CD4-positive, CD25-positive, alpha-beta regulatory T cell (primary cell): ENCODE data around the gene TMEM163. TPM values are rescaled to one million over a fixed set of nuclear protein-coding genes. Genes with fewer than 3 reads are reported as not detected.

Experiments used
- ATAC-seq, 2 donors: fragments of 150-1000 bp; cut with Tn5 transposase; one replicate each; pipeline ENCODE4 v1.10.0; 2021; ENCODE audit warnings: low read depth in 2 of 2, moderate number of reproducible peaks in 2 of 2, moderate library complexity in 1 of 2
- DNase-seq, 3 donors: peaks; one replicate each; pipeline versions ENCODE4 v3.0.0 to v3.0.0-alpha.2; 2012 to 2022; ENCODE audit warnings: mixed read lengths in 1 of 3
- H3K27ac ChIP-seq: one replicate; pipeline ENCODE4 v1.7.0; 2013; ENCODE audit warnings: mild to moderate bottlenecking, low read length; ENCODE audit not compliant: insufficient read depth, poor library complexity, severe bottlenecking
- H3K27me3 ChIP-seq: one replicate; pipeline ENCODE4 v1.7.0; 2013; ENCODE audit warnings: low read length; ENCODE audit not compliant: control insufficient read depth, insufficient read depth
- H3K36me3 ChIP-seq: one replicate; pipeline ENCODE4 v1.7.0; 2013; ENCODE audit warnings: mild to moderate bottlenecking, low read length, moderate library complexity; ENCODE audit not compliant: control insufficient read depth, insufficient read depth
- H3K4me1 ChIP-seq: 2 replicates; pipeline ENCODE4 v1.7.0; 2013; ENCODE audit warnings: mild to moderate bottlenecking, low read length; ENCODE audit not compliant: insufficient read depth, control insufficient read depth, poor library complexity, severe bottlenecking
- H3K4me3 ChIP-seq: one replicate; pipeline ENCODE4 v1.7.0; 2013; ENCODE audit warnings: low read depth, mild to moderate bottlenecking, low read length, moderate library complexity
- H3K9me3 ChIP-seq, 2 experiments: 1 replicate in 1 of 2; 2 replicates in 1 of 2; pipeline ENCODE4 v1.7.0; 2013; ENCODE audit warnings: low read length in 2 of 2, mild to moderate bottlenecking in 1 of 2, moderate library complexity in 1 of 2; ENCODE audit not compliant: control insufficient read depth in 2 of 2
- H3K27ac Mint-ChIP-seq, 3 donors: one replicate each; pipeline ENCODE4 v1.8.0; 2020 to 2022; ENCODE audit warnings: mild to moderate bottlenecking in 3 of 3, mixed read lengths in 3 of 3, moderate library complexity in 2 of 3
- H3K27me3 Mint-ChIP-seq: one replicate; pipeline ENCODE4 v1.8.0; 2022; ENCODE audit warnings: mild to moderate bottlenecking, mixed read lengths
- H3K36me3 Mint-ChIP-seq: one replicate; pipeline ENCODE4 v1.8.0; 2020; ENCODE audit warnings: mixed read lengths
- H3K4me1 Mint-ChIP-seq, 4 donors: one replicate each; pipeline ENCODE4 v1.8.0; 2020 to 2022; ENCODE audit warnings: mixed read lengths in 4 of 4, mild to moderate bottlenecking in 1 of 4
- H3K4me3 Mint-ChIP-seq, 4 donors: one replicate each; pipeline ENCODE4 v1.8.0; 2020 to 2022; ENCODE audit warnings: mild to moderate bottlenecking in 4 of 4, mixed read lengths in 4 of 4, moderate library complexity in 3 of 4
- H3K9me3 Mint-ChIP-seq, 7 donors: one replicate each; pipeline ENCODE4 v1.8.0; 2020 to 2022; ENCODE audit warnings: mixed read lengths in 7 of 7, mild to moderate bottlenecking in 3 of 7, moderate library complexity in 2 of 7
- polyA plus RNA-seq, 4 donors: library from polyadenylated mRNA; unstranded; fragments of 300-500 nt; fragmentation: Illumina TruSeq; gene quantifications; one replicate each; pipeline ENCODE4 v1.2.3, GENCODE V29; 2021
- total RNA-seq: library from RNA; stranded (reverse); gene quantifications from one replicate; pipeline ENCODE4 v1.2.3, GENCODE V29; 2022

TMEM163 gene
- total and polyA plus RNA-seq, 5 donors from 2014 or later = 0.08 to 1.0 (median 0.33) TPM

DNA sequence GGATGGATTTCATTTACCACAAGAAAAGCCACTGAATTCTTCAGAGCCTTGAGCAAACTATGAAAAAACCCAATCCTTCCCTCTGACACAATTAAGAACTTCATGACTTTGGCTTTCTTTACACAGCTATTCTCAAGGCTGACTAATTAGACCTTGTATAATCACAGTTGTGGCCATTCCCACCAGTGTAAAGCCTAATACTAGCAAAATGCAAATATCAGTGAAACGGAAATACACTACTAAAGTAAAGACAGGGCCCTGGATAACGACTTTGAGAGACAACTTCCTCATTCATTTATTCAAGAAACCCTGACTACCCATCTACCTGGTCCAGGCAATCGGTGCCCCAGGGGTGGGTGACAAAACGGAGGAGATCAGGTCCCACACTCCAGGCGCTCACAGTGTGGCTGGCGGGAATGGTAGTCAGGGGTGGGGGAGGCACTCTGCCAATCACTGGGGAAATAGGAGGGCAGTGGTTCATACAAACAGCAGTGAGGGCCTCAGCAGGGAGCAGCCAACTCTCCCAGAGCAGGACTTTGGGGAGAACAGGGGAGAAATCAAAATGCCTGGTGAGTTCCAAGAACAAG lies 28.1 kb downstream of the TMEM163 start:
- no peak for DNase-seq
- H3K36me3 Mint-ChIP-seq = no peaks in the 10 kb centered on the region
- H3K9me3 Mint-ChIP-seq = peaks cover 0 to 2% (median 0%) of the 10 kb centered on the region in 7 donors
- no peak overlapping the region for H3K4me3 ChIP-seq
- H3K27ac Mint-ChIP-seq = no peak overlapping the region
- H3K27ac ChIP-seq = no peak overlapping the region
- H3K27me3 ChIP-seq = no peaks in the 10 kb centered on the region
- H3K36me3 ChIP-seq = no peaks in the 10 kb centered on the region
- H3K4me3 Mint-ChIP-seq = no peak overlapping the region
- no peaks in the 10 kb centered on the region for H3K9me3 ChIP-seq
- no peak for ATAC-seq
- no peaks in the 10 kb centered on the region for H3K4me1 Mint-ChIP-seq
- H3K27me3 Mint-ChIP-seq = peaks cover 10% of the 10 kb centered on the region
- H3K4me1 ChIP-seq = no peaks in the 10 kb centered on the region

DNA sequence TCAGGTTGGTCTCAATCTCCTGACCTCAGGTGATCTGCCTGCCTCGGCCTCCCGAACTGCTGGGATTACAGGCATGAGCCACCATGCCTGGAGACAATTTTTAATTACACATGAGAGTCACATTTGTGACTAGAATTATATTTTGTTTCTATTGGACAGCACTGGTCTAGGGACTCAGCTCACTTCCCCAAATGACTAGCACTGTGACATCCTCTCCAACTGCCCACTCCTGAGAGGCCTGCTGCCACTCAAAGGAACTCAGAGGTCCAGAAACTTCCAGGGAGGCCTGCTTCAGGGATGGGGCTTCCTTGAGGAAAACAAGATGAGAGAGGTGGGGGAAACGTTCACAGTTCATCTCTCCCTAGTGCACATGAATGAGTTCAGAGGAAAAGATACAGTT lies 29.5 kb downstream of the TMEM163 start:
- no peaks in the 10 kb centered on the region for H3K27me3 ChIP-seq
- H3K4me1 Mint-ChIP-seq = no peaks in the 10 kb centered on the region
- no peaks in the 10 kb centered on the region for H3K36me3 ChIP-seq
- no peaks in the 10 kb centered on the region for H3K36me3 Mint-ChIP-seq
- H3K27ac Mint-ChIP-seq = no peak overlapping the region
- DNase-seq (no peak), ATAC-seq (no peak)
- no peaks in the 10 kb centered on the region for H3K27me3 Mint-ChIP-seq
- H3K9me3 Mint-ChIP-seq = peaks cover 0 to 2% (median 0%) of the 10 kb centered on the region in 7 donors
- no peaks in the 10 kb centered on the region for H3K4me1 ChIP-seq
- H3K4me3 Mint-ChIP-seq = no peak overlapping the region
- H3K9me3 ChIP-seq = no peaks in the 10 kb centered on the region
- no peak overlapping the region for H3K27ac ChIP-seq
- no peak overlapping the region for H3K4me3 ChIP-seq

DNA sequence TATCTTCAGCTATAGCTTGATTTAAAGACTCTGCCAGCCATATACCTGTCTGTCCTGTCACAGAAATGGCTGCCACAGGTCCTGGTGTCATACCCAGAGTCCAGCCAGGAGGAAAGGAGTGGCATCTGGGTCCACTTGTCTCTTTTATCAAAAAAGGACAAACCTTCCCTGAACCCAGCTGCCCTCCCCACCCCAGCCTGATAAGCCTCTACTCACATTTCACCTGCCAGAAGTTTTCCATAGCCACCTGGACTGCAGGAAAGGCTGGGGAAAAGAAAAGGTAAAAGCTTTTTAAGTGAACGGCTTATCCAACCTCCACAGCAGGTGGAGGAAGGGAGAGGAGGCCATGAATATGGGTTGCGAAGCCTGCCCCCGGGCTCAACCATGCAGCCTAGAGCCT lies 32.8 kb downstream of the TMEM163 start:
- Mint-ChIP-seq H3K9me3 (peaks cover 0 to 6% (median 0%) of the 10 kb centered on the region in 7 donors), H3K27ac (no peak overlapping the region), H3K27me3 (no peaks in the 10 kb centered on the region), H3K36me3 (no peaks in the 10 kb centered on the region), H3K4me1 (peaks cover 0 to 11% (median 4%) of the 10 kb centered on the region in 4 donors), H3K4me3 (no peak overlapping the region)
- no peak overlapping the region for H3K27ac ChIP-seq
- no peaks in the 10 kb centered on the region for H3K9me3 ChIP-seq
- H3K36me3 ChIP-seq = no peaks in the 10 kb centered on the region
- no peaks in the 10 kb centered on the region for H3K27me3 ChIP-seq
- no peak overlapping the region for H3K4me3 ChIP-seq
- no peak for DNase-seq
- H3K4me1 ChIP-seq = peaks cover 6% of the 10 kb centered on the region
- no peak for ATAC-seq

DNA sequence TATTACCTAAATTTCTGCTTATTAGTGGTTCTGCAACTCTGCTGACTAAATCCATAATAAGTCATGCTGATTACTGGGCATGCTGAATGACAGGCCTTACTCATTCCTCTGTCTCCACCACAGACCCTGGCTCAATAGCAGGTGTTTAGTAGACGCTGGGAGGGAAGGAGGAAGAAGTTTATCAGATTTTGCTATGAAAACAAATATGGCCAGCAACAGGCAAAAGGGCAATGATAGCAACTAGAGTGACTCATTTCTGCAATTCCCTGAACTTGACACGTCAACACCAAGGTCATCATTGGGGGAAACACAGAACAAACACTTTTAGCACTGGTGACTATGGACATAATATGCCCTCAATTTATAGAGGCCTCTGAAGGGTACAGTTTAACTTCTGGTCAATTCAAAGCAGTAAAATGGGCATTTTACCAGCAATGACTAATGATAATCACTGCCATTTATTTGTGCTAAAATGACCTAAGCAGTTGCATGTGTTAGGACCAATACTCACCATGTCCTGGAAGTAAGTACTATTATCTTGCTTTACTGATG lies 35.2 kb downstream of the TMEM163 start:
- Histone ChIP-seq H3K4me3 (no peak overlapping the region), H3K4me1 (peaks cover 29% of the 10 kb centered on the region), H3K36me3 (no peaks in the 10 kb centered on the region), H3K27me3 (no peaks in the 10 kb centered on the region), H3K27ac (no peak overlapping the region), H3K9me3 (no peaks in the 10 kb centered on the region)
- H3K4me1 Mint-ChIP-seq = peaks cover 7 to 33% (median 21%) of the 10 kb centered on the region in 4 donors
- H3K27me3 Mint-ChIP-seq = no peaks in the 10 kb centered on the region
- H3K36me3 Mint-ChIP-seq = no peaks in the 10 kb centered on the region
- peak overlapping the region in 1 of 3 donors; percentile 29 for H3K27ac Mint-ChIP-seq
- DNase-seq (no peak), ATAC-seq (no peak)
- peaks cover 0 to 5% (median 0%) of the 10 kb centered on the region in 7 donors for H3K9me3 Mint-ChIP-seq
- H3K4me3 Mint-ChIP-seq = no peak overlapping the region

DNA sequence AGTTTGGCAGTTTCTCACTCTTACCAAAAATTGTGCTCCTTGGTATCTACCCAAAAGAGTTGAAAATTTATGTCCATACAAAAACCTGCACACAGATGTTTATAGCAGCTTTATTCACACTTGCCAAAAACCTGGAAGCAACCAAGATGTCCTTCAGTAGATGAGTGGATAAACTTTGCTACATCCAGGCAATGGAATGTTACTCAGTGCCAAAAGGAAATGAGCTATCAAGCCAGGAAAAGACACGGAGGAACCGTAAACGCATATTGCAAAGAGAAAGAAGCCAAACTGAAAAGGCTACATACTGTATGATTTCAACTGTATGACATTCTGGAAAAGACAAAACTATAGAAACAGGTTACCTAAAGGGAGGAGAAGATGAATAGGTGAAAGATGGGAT lies 36.1 kb downstream of the TMEM163 start:
- Mint-ChIP-seq H3K4me1 (peaks cover 8 to 41% (median 25%) of the 10 kb centered on the region in 4 donors), H3K9me3 (peaks cover 0 to 3% (median 0%) of the 10 kb centered on the region in 7 donors), H3K36me3 (no peaks in the 10 kb centered on the region), H3K27me3 (no peaks in the 10 kb centered on the region), H3K27ac (no peak overlapping the region), H3K4me3 (no peak overlapping the region)
- no peak overlapping the region for H3K27ac ChIP-seq
- DNase-seq = no peak
- no peaks in the 10 kb centered on the region for H3K36me3 ChIP-seq
- ATAC-seq = no peak
- no peaks in the 10 kb centered on the region for H3K9me3 ChIP-seq
- H3K27me3 ChIP-seq = no peaks in the 10 kb centered on the region
- peaks cover 38% of the 10 kb centered on the region for H3K4me1 ChIP-seq
- no peak overlapping the region for H3K4me3 ChIP-seq

DNA sequence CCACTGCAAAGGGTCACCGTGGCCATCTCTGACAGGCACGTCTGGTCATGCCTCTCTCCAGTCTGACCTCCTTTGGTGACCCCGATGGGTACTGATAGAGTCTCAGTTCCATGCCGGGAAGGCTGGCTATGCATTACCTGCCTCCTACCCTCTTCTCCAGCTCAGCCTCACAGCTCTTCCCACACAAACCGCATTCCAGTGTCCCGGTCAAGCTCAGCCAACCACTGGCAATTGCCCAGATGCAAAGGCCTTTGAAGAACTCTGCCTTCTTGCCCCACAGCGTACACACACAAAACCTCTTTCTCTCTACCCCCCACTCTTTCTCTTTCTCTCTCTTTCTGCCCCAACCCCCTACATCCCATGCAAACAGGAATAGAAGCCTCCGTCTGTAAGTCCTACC lies 37.6 kb downstream of the TMEM163 start:
- peaks cover 18 to 55% (median 36%) of the 10 kb centered on the region in 4 donors for H3K4me1 Mint-ChIP-seq
- Histone ChIP-seq H3K4me1 (peaks cover 48% of the 10 kb centered on the region), H3K36me3 (no peaks in the 10 kb centered on the region), H3K9me3 (no peaks in the 10 kb centered on the region), H3K27me3 (no peaks in the 10 kb centered on the region), H3K4me3 (no peak overlapping the region), H3K27ac (no peak overlapping the region)
- DNase-seq = no peak
- peaks cover 0 to 3% (median 0%) of the 10 kb centered on the region in 7 donors for H3K9me3 Mint-ChIP-seq
- H3K27ac Mint-ChIP-seq = no peak overlapping the region
- peak overlapping the region in 1 of 4 donors; percentile 54 for H3K4me3 Mint-ChIP-seq
- H3K36me3 Mint-ChIP-seq = no peaks in the 10 kb centered on the region
- ATAC-seq = no peak
- H3K27me3 Mint-ChIP-seq = no peaks in the 10 kb centered on the region

DNA sequence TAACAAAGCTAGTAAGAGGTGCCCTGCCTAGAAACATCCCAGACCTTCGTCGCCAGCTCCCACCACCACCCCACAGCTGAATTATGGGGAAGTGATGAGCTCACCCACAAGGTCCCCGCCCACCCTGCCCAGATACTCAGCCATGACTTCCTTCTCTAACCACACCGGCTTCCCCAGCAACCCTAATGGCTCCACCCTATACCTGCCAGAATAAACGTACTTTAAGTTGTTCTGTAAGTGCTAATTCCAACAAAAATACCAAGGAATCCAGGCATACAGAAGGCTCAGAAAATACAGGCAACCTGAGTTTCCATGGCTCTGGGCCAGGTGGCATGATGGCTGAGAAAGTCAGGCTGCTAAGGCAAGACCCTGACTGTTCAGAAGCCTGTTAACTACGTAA lies 39.1 kb downstream of the TMEM163 start:
- H3K27me3 ChIP-seq = no peaks in the 10 kb centered on the region
- peak overlapping the region; percentile 9 to 70 (median 42) for H3K4me3 Mint-ChIP-seq
- no peaks in the 10 kb centered on the region for H3K27me3 Mint-ChIP-seq
- DNase-seq (peak in 2 of 3 donors; percentile 49 to 71), ATAC-seq (peak; percentile 67 to 88)
- no peaks in the 10 kb centered on the region for H3K36me3 Mint-ChIP-seq
- peak overlapping the region in 2 of 3 donors; percentile 12 to 80 for H3K27ac Mint-ChIP-seq
- H3K27ac ChIP-seq = no peak overlapping the region
- H3K4me1 ChIP-seq = peaks cover 52% of the 10 kb centered on the region
- H3K4me3 ChIP-seq = peak overlapping the region; percentile 76
- no peaks in the 10 kb centered on the region for H3K9me3 ChIP-seq
- H3K36me3 ChIP-seq = no peaks in the 10 kb centered on the region
- H3K9me3 Mint-ChIP-seq = peaks cover 0 to 3% (median 0%) of the 10 kb centered on the region in 7 donors
- peaks cover 18 to 63% (median 38%) of the 10 kb centered on the region in 4 donors for H3K4me1 Mint-ChIP-seq

DNA sequence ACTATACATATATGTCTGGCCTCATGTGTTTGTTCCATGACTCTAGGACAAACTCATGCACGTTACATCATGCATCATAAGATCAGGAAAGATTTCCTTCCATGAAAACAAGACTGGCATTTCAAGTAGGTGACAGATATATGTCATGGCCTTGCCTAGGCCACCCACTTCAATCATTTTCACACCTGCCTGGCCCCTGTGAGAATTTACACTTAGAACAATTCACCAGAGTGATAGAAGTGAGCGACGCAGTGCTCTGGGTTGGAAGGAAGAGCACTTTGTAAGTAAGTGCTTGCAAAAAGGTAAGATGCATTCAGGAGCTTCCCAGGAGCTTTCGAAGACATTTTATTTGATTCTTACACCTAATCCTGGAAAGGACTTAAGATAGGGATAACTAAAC lies 39.5 kb downstream of the TMEM163 start:
- Mint-ChIP-seq H3K9me3 (peaks cover 0 to 3% (median 0%) of the 10 kb centered on the region in 7 donors), H3K27me3 (no peaks in the 10 kb centered on the region), H3K27ac (peak overlapping the region; percentile 12 to 80 (median 49)), H3K36me3 (no peaks in the 10 kb centered on the region), H3K4me3 (peak overlapping the region in 3 of 4 donors; percentile 9 to 23 (median 15)), H3K4me1 (peaks cover 18 to 66% (median 39%) of the 10 kb centered on the region in 4 donors)
- Histone ChIP-seq H3K9me3 (no peaks in the 10 kb centered on the region), H3K27ac (no peak overlapping the region), H3K27me3 (no peaks in the 10 kb centered on the region), H3K4me3 (no peak overlapping the region), H3K4me1 (peaks cover 52% of the 10 kb centered on the region), H3K36me3 (no peaks in the 10 kb centered on the region)
- ATAC-seq (no peak), DNase-seq (no peak)
